NCI-H82 treated with DMSO at 0.1 percent for 48 hours (cell line): ENCODE results near the gene ABHD6.
A peak's percentile ranks its signal among the peaks of the same experiment; 100 is the strongest.
"Not testable (repeated sequence)": the region's sequence is repeated elsewhere in the genome, so short reads cannot be mapped to it uniquely, and the experiment has no call there.

ENCODE experiments used
- DNase-seq: peaks from one replicate; lab custom pipeline; 2025; ENCODE audit not compliant: unreplicated experiment; lab: John Stamatoyannopoulos, UW

The ABHD6 gene

DNA sequence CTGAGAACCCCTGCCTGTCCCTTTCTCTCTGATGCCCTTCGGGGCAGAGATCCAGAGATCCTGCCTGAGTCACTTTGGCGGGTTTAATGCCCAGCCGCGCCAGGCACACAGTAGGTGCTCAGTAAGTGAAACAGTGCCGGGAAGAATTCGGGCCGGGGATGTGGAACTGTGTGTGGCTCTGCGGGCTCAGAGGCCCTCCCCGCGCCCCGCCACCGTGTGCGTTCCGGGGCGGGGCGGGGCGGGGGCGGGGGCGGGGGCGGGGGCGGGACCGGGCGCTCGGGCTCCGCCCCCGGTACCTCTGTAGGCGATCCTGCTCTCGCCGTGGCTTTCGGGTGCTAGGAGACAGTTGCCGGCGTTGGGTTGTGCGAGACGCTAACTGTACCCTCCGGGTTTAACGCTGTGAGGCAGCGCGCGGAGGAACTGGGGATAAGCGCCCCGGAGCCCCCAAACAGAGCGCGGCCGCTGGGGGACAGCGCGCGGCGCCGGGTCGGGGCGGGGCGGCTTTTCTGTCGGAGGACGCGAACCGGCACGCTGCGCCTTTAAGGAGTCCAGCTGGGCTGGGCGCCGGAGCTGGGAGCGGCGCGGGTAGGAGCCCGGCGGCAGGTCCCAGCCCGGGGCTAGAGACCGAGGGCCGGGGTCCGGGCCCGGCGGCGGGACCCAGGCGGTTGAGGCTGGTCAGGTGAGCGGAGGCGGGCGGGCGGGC is at the start of gene ABHD6:
Gene ABHD6 (plus strand): TSS at position 555 of the 703 bp plus-strand sequence. CDS start 18,795 bp downstream, outside the sequence.
- peak; percentile 32 for DNase-seq

GRCh38 chr3:58188173-58188564 is 49.4 kb upstream of the ABHD6 start:
- no peak for DNase-seq

DNA sequence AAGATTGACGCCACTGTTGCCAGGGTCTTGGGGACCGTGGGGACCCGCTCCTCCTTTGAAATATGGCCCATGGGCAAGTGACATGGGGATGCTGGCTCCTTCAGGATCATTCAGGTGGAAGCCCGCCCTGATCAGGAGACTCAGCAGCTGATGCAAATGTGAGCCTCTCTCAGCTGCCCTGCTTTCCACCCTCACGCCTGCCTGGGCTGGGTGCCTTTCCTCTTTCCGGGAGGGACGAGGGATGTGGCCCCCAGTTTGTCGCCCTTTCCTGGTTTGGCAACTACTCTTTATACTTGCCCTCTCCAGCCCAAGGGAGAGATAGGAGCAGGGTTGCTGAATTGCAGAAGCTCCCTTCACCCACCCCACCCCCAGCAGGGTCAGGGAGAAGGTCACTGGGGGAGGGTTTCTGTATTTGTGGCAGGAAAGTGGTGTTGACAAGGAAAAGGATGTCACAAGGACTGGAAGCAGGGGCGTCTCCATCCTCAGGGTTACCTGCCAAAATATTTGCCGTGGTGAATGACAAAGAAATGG is 48.6 kb upstream of the ABHD6 start:
- DNase-seq = no peak

- DNase-seq = no peak
Observed at GRCh38 chr3:58189691-58190090, 47.9 kb upstream of the ABHD6 start.

- no peak for DNase-seq
Observed at GRCh38 chr3:58190291-58190690, 47.3 kb upstream of the ABHD6 start.

DNA sequence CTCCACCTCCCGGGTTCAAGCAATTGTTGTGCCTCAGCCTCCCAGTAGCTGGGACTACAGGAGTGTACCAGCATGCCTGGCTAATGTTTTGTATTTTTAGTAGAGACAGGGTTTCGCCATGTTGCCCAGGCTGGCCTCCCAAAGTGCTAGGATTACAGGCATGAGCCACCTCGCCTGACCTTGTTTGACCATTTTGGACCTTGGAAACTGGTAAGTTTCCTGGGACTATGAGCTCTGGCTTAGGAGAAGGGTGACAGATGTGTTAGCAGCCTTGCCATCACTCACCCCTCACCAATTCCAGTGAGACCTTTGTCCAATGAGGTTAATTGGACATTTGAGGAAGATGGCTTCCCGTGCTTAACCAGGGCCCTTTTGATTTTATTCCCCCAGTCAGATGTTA is 46.7 kb upstream of the ABHD6 start:
- DNase-seq = no peak

GRCh38 chr3:58191361-58191991 is 46.1 kb upstream of the ABHD6 start:
- no peak for DNase-seq

- DNase-seq = no peak
Observed at GRCh38 chr3:58192069-58192468, 45.5 kb upstream of the ABHD6 start.

DNA sequence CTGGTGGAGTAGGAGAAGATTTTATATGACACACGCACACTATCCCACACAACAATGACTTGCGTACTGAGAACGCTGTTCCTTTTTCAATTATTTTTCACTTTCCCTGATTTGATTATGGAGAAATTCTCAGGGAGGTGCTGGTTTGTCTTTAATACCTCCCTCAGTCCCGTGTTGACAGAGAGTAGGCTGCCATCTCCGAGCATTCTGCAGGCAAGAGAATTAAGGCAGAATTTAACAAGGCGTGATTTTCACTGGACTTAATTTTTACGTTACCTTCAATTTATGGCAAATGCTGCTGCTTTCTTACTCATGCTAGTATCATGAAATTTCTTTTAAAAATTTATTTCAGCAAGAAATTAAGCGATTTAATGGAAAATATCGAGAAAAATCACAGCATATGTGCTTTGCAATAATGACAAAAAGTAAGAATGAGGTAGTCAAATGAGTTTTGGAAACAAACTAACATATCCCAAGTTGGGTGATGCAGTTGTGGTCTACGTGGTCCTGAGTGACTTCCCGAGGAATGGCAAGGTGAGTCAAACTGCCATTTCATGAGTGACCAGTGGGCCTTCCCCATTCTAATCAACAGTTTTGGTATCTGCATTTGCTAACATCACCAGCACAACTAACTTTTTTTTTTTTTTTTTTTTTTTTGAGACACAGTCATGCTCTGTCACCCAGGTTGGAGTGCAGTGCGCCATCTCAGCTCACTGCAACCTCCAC is 43.7 kb upstream of the ABHD6 start:
- DNase-seq = no peak

DNA sequence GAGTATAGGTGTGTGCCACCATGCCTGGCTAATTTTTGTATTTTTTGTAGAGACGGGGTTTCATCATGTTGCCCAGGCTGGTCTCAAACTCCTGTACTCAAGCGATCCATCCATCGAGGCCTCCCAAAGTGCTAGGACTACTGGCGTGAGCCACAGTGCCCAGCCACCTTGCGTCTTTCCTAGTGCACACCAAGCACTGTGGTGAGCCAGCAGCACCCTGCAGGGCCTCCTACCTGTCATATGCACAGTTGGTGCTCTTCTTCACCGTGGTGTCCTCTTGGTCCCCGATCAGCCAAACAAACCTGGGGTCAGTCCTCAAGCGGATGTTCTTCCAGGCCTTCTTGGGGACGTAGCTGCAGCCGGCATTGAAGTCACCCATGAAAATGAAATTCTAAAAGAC is 40.0 kb upstream of the ABHD6 start:
- DNase-seq = no peak

DNA sequence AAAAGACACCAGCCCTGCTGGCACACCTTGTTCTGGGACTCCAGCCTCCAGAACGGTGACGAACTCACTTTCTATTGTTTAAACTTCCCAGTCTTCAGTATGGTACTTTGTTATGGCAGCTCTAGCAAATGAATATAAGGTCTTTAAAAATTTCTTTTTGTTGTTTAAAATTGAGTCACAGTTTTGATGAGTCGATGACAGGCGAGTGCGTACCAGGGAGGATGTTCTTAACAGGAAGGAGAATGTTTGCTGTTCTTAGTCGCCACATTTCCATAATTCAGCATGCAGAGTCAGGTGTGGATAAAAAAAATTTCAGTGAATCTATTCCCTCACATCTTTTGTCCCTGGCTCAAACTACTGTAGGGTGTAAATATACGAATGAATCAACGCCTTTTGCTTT is 39.2 kb upstream of the ABHD6 start:
- no peak for DNase-seq

DNA sequence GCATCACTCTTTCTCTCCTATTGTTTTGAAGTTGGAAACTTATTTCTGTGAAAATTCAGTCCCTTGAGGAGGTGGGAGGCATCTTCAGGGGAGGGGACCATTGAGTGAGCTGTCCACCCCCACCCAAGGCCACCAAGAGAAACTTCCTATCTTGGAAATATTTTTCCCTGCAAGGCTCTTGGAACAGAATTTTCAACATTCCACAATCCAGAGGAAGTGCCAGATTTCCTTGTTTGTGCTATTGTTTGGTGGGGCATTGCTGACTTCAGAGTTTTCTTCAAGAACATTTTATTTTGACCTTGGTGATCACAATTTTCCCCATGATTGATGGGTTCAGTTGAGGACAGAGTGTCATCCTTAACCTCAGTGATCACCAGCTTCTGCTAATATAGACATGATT is 38.8 kb upstream of the ABHD6 start:
- no peak for DNase-seq

- no peak for DNase-seq
Observed at GRCh38 chr3:58200121-58200709, 37.4 kb upstream of the ABHD6 start.

DNA sequence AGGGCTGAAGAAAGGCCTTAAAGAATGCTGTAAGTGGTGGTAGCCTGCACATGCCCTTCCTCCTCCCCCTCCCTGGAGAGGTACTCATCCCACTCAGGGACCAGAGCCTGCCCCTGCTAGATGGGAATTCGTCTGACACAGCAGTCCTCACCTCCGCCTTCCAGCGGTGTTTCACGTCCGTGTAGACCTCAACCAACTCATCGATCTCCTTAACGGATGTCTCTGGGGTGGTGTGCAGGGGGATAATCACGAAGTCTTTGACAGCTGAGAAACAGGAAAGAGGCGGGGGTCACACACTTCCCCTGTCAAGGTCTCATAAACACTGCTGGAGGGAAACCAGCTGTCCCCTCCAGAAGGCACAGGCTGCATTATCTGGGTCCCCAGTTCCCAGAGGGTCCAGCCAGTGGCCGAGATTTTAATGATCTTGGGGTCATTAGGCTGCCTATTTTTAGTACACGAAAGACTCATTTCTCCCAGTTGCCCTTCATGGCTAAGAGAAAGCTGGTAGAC is 36.7 kb upstream of the ABHD6 start:
- no peak for DNase-seq

DNA sequence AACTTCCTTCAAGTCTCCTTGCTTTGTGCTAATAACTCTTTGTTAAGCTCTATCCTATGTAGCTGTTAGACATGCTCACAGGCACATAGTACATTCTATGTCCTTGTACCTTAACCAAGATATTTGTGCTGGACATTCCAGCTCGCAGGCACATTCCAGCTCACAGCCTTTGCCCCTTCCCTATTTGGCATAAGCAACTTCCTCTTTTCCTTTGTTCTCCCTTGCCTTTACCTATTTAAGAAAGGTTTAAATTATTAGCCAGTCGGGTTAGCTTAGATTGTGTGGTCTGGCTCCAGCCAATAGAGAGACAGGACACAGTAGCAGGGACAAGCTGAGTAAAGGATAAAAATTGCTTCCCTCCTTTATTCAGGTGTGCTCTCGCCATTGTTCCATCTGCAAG is 36.1 kb upstream of the ABHD6 start:
- not testable (repeated sequence) for DNase-seq

GRCh38 chr3:58202917-58203360 is 34.7 kb upstream of the ABHD6 start:
- no peak for DNase-seq

- DNase-seq = no peak
Observed at GRCh38 chr3:58203541-58203940, 34.1 kb upstream of the ABHD6 start.

- no peak for DNase-seq
Observed at GRCh38 chr3:58204720-58205119, 32.9 kb upstream of the ABHD6 start.

GRCh38 chr3:58205981-58206380 is 31.6 kb upstream of the ABHD6 start:
- no peak for DNase-seq

DNA sequence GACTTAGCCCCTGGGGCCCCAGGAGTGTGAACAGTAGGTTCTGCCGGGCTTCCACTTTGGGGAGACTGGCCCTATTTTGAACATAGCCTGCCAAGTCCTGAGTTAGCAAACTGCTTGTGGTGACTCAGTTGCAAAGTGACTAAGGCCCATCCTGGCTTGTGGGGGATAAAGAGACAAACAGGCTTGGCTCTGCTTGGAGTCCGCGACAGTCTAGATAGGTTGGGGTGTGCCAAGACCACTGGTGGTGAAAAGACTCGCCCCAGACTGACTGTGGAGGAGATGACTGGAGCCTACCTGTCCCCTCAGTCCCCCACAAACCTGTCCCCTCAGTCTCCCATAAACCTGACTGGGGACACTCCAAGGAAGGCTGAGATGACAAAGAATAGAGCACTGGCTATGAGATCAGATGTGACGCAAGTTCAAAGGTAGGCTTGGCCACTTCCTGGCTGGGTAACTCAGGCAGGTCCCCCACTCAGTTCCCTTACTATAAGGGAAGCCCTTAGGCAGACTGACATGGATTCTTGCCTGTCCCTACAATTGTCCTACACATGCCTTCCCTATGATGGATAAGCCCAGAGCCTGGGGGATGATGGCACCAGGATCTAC is 31.1 kb upstream of the ABHD6 start:
- DNase-seq = no peak

DNA sequence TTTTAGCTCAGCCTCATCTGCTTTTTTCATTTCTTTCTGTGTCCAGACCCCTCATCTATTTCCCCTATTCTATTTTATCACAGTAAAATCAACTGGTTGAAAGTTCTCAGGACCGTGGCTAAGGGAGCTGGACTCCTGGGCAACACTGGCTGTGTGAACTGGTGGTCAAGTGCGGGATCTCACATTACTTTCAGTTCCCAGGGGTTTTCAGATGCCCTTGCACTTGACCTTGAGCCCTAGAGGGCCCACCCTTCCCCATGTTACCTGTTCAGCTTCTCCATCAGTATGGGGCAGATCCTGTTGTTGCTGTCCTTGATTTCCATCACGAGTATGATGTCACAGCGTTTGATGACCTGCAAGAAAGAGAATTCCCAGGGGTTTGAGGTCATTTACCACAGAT is 29.6 kb upstream of the ABHD6 start:
- no peak for DNase-seq
